KOPT-K1 (cell line): ENCODE measurements around the gene SRGN.
A peak's percentile ranks its signal among the peaks of the same experiment; 100 is the strongest.

Experiments used
- H3K27ac ChIP-seq: fragments of 200-600 bp; sonication (generic); 2 replicates; pipeline ENCODE4 v1.5.1; 2016; ENCODE audit warnings: antibody characterized with exemption, mild to moderate bottlenecking, low read depth, low read length; ENCODE audit not compliant: poor library complexity, severe bottlenecking
- H3K36me3 ChIP-seq: fragments of 200-600 bp; sonication (generic); 2 replicates; pipeline ENCODE4 v1.5.1; 2017; ENCODE audit warnings: antibody characterized with exemption, mild to moderate bottlenecking, low read length, moderate library complexity; ENCODE audit not compliant: insufficient read depth
- H3K9me3 ChIP-seq: fragments of 200-600 bp; sonication (generic); 2 replicates; pipeline ENCODE4 v1.5.1; 2017; ENCODE audit warnings: antibody characterized with exemption, low read length, mild to moderate bottlenecking; ENCODE audit not compliant: insufficient read depth, poor library complexity, severe bottlenecking

SRGN gene

DNA sequence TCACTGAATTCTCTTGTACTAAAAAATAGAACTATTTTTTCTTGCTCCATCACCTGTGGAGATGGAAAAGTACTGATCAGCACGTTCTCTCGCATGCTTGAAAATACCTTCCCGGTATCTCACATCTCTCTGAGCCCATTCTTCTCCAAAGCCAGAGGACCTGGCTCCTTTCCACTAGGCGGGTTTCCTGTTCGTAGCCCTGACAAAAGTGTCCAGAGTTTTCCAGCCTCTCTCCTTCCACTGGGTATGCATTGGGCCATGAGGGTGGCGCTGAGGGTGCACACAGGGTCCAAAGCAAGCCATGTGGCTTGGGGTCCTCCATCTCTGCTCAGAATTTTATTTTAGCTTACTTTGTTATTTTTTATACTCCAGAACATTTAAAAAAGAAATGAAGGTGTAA, 16.3 kb upstream of the SRGN start:
- H3K36me3 ChIP-seq, result no peaks in the 10 kb centered on the region
- no peaks in the 10 kb centered on the region for H3K9me3 ChIP-seq
- no peak overlapping the region for H3K27ac ChIP-seq

- Histone ChIP-seq H3K9me3 (no peaks in the 10 kb centered on the region), H3K27ac (no peak overlapping the region)
These were observed 14.9 kb upstream of the SRGN start for GRCh38 chr10:69073026-69073425.

GRCh38 chr10:69073736-69074364, 14.1 kb upstream of the SRGN start:
- Histone ChIP-seq H3K27ac (no peak overlapping the region), H3K9me3 (no peaks in the 10 kb centered on the region), H3K36me3 (no peaks in the 10 kb centered on the region)

More at GRCh38 chr10:69073026-69073425, 14.9 kb upstream of the SRGN start:
- no peaks in the 10 kb centered on the region for H3K36me3 ChIP-seq

GRCh38 chr10:69074532-69074931, 13.4 kb upstream of the SRGN start:
- Histone ChIP-seq H3K36me3 (no peaks in the 10 kb centered on the region), H3K27ac (no peak overlapping the region), H3K9me3 (no peaks in the 10 kb centered on the region)

GRCh38 chr10:69075431-69075830, 12.5 kb upstream of the SRGN start:
- H3K9me3 ChIP-seq, result no peaks in the 10 kb centered on the region
- no peaks in the 10 kb centered on the region for H3K36me3 ChIP-seq
- H3K27ac ChIP-seq, result no peak overlapping the region

DNA sequence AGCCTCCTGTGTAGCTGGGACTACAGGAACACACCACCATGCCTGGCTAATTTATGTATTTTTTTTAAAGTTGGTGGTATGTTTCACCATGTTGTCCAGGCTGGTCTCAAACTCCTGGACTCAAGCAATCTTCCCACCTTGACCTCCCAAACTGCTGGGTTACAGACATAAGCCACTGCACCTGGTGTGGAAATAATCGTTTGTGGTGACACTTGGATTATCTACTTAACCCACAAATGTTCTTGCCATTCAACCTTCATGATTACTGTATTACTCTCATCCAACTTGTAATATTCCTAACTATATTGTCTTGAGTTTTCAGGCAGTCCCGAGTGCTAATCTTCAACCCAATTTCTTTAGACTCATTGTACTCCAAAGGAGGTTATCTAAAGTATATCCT, 9.6 kb upstream of the SRGN start:
- Histone ChIP-seq H3K36me3 (no peaks in the 10 kb centered on the region), H3K27ac (no peak overlapping the region), H3K9me3 (no peaks in the 10 kb centered on the region)

- no peaks in the 10 kb centered on the region for H3K9me3 ChIP-seq
- no peak overlapping the region for H3K27ac ChIP-seq
- H3K36me3 ChIP-seq, result no peaks in the 10 kb centered on the region
These were observed 7.7 kb upstream of the SRGN start for GRCh38 chr10:69080226-69080625.

DNA sequence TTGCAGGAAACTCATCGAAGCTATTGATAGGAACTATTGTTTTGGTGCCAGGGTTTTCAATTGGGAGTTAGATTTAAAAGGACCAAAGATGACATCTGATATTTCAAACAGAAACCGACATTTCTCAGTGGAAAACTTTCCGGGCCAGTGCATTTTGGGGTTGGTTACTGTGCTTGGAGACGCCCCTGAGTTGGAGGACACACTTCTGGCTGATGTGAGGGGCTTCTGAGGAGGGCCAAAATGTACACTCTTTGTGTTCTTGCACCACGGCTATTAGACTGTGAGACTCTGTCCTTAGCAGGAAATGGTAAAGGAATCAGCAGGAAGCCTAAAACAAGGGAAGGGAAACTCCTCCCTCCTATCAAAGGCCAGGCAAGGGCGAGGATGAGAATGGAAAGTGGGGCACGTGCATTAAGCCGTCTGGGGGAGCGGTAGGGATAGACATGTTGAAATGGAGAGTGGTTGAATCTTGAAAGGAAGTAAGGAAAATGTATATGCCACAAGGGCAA, 1.8 kb upstream of the SRGN start:
- Histone ChIP-seq H3K27ac (no peak overlapping the region), H3K36me3 (no peaks in the 10 kb centered on the region), H3K9me3 (no peaks in the 10 kb centered on the region)

GRCh38 chr10:69088471-69088769, 517 bp downstream of the SRGN start:
- H3K9me3 ChIP-seq, result no peaks in the 10 kb centered on the region
- peak overlapping the region; percentile 70 for H3K27ac ChIP-seq
- no peaks in the 10 kb centered on the region for H3K36me3 ChIP-seq

DNA sequence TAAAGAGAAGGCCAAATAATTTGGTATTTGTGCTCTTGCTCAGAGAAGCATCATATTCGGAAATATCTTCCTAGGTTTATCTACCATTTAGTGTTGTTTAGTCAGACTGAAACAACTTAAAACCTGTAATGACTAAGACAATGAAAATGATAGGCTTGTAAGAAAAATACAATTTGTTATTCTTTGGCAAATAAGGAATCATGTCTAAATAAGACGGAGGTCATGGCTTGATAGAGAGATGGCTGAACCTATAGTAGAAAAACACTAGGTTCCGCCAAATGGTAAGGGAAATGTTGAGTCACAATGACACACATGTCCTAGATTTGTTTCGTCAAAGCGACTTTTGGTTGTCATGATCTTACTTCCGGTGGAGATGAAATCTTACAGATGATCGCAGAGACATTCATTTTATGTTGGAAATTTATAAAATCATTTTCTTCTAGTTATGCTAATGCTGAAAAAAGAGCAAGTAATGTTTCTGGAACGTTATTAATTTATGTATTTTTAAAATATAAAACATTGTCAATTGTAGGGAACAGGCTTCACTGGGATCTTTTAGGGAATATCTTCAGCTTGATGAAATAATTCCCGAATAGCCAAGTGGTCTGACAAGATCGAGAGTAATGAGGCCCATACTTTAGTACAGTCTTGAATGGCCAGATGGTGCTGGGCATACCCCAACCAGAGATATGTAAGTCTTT, 1.0 kb downstream of the SRGN start:
- no peaks in the 10 kb centered on the region for H3K36me3 ChIP-seq
- peak overlapping the region; percentile 70 for H3K27ac ChIP-seq
- H3K9me3 ChIP-seq, result no peaks in the 10 kb centered on the region

DNA sequence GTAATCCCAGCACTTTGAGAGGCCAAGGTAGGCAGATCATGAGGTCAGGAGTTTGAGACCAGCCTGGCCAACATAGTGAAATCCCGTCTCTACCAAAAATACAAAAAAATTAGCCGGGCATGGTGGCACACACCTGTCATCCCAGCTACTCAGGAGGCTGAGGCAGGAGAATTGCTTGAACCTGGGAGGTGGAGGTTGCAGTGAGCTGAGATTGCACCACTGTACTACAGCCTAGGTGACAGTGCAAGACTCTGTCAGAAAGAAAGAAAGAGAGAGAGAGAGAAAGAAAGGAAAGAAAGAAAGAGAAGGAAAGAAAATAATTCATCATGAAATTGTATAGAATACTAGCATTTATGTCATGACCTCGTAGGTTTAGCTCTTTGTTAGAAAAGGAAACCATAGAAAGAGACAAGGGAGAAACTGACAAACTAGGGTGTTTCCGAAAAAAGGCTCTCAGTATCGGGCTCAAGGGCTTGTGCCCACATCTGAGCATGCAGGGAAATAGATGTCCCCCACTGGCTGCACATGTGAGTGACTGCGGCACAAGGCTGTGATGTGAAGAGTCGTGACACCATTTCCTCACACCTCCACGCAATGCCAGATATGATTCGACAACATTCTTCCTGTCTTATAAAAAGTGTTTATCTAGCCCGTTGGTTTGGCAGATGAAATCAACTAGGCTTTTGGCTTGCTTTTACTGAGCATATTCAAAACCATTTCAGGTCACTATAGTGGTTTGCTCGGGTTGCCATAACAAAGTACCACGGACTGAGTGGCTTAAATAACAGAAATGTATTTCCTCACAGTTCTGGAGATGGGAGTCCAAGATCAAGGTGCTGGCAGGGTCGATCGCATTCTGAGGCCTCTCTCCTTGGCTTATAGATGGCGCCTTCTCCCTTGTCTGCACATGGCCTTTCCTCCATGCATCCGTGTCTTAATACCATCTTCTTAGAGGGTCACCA, 2.0 kb downstream of the SRGN start:
- Histone ChIP-seq H3K27ac (peak overlapping the region; percentile 8), H3K9me3 (no peaks in the 10 kb centered on the region), H3K36me3 (no peaks in the 10 kb centered on the region)

DNA sequence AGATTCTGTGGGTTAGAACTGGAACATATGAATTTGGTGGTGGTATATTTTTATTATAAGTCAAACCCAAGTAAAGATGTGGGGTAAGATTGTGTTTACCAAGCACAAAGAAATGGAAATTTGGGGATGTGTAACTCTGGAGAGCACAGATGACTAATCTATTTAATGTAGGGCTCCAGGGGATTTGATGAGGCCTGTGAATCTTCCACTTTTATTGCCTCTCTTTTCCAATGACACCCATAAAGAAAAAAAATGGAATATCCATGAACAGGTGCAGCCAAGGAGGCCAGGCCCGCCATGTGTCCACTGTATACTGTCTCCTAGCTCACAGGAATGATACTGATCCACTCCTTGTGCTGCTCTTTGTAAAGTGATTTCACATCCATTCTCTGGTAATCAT, 2.8 kb downstream of the SRGN start:
- Histone ChIP-seq H3K36me3 (no peaks in the 10 kb centered on the region), H3K9me3 (no peaks in the 10 kb centered on the region), H3K27ac (peak overlapping the region; percentile 8)

GRCh38 chr10:69091143-69091651, 3.3 kb downstream of the SRGN start:
- Histone ChIP-seq H3K36me3 (no peaks in the 10 kb centered on the region), H3K27ac (peak overlapping the region; percentile 8), H3K9me3 (no peaks in the 10 kb centered on the region)

GRCh38 chr10:69092959-69093850, 5.3 kb downstream of the SRGN start:
- no peaks in the 10 kb centered on the region for H3K9me3 ChIP-seq
- H3K36me3 ChIP-seq, result no peaks in the 10 kb centered on the region
- H3K27ac ChIP-seq, result peak overlapping the region; percentile 28
